GM08714 (cell line): ENCODE results near the gene MAD1L1.

Experiments
- H3K4me3 ChIP-seq: fragments of 200-500 bp; sonication (Bioruptor generic); 2 replicates; pipeline ENCODE4 v1.5.1; 2014; ENCODE audit warnings: mild to moderate bottlenecking, low read length, inconsistent platforms
- ZNF274 ChIP-seq: IDR thresholded peaks from 2 replicates; pipeline ENCODE4 v1.6.1; 2012; ENCODE audit warnings: mild to moderate bottlenecking, low read depth, low read length

MAD1L1 gene

GRCh38 chr7:2049111-2049781, 183.5 kb downstream of the MAD1L1 start:
- no peak overlapping the region for H3K4me3 ChIP-seq
- TF ChIP-seq ZNF274: no peak

- no peak overlapping the region for H3K4me3 ChIP-seq
- no peak for TF ChIP-seq ZNF274
Observed at GRCh38 chr7:2048531-2048930, 184.2 kb downstream of the MAD1L1 start.

- no peak for TF ChIP-seq ZNF274
- H3K4me3 ChIP-seq: no peak overlapping the region
Observed at GRCh38 chr7:2048006-2048405, 184.7 kb downstream of the MAD1L1 start.

DNA sequence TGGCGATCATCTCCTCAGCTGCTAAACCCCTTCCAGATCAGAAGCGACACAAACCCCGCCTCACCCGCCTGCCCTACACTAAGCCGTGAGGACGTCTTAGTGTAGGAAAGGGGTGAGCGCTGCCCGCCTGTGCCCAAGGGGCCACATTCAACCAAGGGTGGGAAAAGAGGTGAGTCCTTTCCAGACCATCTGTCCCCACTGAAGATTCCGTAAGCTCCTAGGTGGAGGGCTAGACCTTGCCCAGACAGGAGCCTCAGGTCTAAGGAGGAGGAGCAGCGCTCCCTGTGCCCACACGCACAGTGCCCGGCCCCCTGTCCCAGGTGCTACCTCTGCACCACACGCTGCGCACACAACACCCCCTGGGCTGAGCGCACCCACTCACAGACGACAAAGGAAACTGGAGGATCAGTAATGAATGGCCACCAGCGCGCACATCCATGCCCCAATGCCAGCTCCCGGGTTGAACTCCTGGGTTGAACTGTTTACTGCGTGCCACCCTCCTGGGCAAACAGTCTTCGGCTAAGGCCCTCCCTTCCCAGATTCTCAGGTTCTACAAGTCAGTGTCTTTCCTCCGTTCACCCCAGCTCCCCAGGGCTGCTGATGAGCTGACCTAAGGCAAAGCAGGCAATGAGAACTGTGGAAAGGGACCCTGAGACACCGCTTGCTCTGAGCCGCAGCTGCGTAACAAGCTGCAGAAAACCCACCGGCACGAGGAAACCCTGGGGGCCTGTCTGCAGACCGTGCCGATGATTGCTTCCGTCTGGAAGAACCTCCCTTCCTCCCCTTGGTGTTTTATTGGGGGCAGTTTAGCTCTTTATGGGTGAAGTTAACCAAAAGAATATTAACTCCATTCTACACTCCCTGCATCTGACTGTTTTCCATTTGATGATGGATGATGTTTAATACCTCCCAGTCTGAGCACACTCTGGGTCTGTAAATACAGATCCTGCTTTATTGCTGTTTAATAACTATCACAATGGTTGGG, 185.9 kb downstream of the MAD1L1 start:
- TF ChIP-seq ZNF274: no peak
- H3K4me3 ChIP-seq: no peak overlapping the region

DNA sequence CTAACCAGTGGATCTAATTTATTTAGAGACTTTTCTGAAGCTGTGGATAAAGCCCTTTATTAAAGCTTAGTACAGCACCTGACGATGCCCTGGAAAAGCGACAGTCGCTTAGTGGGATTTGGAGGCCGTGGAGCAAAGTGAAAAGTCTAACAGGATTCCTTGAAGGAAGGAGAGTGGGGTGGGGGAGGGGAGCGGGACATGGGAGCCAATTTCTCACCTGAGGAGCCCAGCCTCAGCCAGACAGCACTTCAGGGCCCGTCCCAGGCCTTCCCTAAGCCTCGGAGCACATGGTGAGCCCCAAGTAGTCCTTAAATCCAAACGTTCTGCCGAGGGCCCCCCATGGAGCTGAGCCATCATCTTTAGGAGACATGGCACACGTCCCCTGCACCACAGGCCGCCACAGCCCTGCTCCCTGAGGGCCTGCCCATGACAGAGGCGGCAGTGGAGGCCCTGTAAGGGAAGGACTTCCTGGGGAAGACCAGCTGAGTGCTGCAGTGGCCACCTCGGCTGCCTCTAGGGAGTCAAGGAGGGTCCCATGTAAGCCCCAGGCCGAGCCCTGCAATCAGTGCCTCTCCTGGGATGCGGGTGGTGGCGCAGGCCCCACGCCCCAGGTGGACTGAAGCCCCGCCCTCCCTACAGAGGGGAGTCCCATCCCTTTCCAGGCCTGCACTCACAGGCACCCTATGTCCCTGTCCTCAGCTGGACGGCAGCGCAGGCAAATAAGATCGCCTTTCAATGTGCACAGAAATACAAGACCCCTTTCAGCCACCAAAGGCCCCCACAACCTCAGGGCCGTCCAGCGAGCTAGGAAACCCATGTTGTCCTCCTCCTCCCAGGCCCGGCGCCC, 187.0 kb downstream of the MAD1L1 start:
- TF ChIP-seq ZNF274: no peak
- H3K4me3 ChIP-seq: no peak overlapping the region

- no peak overlapping the region for H3K4me3 ChIP-seq
- no peak for TF ChIP-seq ZNF274
Observed at GRCh38 chr7:2044883-2045471, 187.8 kb downstream of the MAD1L1 start.

- H3K4me3 ChIP-seq: no peak overlapping the region
- no peak for TF ChIP-seq ZNF274
Observed at GRCh38 chr7:2044311-2044882, 188.3 kb downstream of the MAD1L1 start.

DNA sequence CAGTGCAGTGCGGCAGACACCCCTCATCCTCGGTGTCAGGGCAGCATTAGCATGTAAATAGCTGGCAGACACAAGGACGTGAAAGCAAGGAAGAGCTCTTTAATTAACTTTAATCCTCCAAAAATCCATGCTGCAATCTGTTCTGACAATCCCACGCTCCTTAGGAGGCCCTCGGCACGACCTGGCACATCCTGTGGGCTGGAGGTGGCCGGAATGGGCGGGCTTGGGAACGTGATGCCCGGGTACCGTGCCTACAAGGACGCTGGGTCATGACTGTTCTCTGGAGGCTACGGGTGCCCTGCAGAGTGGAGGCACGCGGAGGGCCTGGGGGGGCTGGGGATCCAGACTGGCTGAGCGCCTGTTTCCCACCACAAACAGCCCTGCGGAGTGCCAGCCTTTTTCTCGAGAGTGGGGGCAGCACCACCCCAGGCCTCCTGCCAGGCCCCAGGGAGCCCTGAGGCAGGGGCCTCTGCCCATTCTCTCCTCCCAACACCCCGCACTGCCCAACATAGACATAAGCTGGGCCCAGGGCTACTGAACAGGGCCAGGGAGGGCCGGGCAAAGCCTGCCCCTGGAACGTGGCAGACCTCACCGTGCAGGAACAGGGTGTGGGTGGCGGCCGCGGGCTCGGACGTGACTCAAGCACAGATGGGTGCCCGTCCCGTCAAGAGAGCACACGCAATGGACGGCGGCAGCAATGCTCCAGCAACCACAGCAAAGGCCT, 189.3 kb downstream of the MAD1L1 start:
- no peak for TF ChIP-seq ZNF274
- H3K4me3 ChIP-seq: no peak overlapping the region

GRCh38 chr7:2042650-2043049, 190.1 kb downstream of the MAD1L1 start:
- H3K4me3 ChIP-seq: no peak overlapping the region
- TF ChIP-seq ZNF274: no peak

GRCh38 chr7:2041496-2042367, 191.0 kb downstream of the MAD1L1 start:
- no peak overlapping the region for H3K4me3 ChIP-seq

DNA sequence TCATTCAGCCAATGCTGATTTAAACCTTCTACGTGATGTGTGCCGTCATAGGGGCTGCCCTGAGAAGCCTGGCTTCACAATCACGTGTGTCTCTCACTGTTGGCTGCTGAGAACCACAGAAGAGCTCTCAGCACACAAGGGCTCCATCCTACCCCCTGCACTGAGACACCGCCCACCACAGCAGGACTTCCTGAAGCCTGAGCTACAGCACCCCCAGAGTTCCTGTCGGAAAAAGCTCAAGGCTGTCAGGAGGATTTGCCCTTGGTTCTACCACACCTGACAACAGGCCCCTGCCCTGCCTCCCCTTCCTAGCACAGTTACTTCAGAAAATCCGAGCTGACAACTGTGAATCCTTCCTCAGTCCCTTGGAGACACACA, 191.9 kb downstream of the MAD1L1 start:
- H3K4me3 ChIP-seq: no peak overlapping the region
- no peak for TF ChIP-seq ZNF274

More at GRCh38 chr7:2041496-2042367, 191.0 kb downstream of the MAD1L1 start:
- no peak for TF ChIP-seq ZNF274
